GM19372 (cell line): Measurements from ENCODE around the gene MIA2.
"Not testable (repeated sequence)": the region's sequence is repeated elsewhere in the genome, so short reads cannot be mapped to it uniquely, and the experiment has no call there.

ENCODE experiments used
- ATAC-seq: cut with Tn5 transposase; IDR thresholded peaks from one replicate; pipeline ENCODE4 v1.9.1; 2021; ENCODE audit warnings: mild to moderate bottlenecking, low read depth, moderate library complexity; ENCODE audit not compliant: unreplicated experiment

The MIA2 gene, protein sequence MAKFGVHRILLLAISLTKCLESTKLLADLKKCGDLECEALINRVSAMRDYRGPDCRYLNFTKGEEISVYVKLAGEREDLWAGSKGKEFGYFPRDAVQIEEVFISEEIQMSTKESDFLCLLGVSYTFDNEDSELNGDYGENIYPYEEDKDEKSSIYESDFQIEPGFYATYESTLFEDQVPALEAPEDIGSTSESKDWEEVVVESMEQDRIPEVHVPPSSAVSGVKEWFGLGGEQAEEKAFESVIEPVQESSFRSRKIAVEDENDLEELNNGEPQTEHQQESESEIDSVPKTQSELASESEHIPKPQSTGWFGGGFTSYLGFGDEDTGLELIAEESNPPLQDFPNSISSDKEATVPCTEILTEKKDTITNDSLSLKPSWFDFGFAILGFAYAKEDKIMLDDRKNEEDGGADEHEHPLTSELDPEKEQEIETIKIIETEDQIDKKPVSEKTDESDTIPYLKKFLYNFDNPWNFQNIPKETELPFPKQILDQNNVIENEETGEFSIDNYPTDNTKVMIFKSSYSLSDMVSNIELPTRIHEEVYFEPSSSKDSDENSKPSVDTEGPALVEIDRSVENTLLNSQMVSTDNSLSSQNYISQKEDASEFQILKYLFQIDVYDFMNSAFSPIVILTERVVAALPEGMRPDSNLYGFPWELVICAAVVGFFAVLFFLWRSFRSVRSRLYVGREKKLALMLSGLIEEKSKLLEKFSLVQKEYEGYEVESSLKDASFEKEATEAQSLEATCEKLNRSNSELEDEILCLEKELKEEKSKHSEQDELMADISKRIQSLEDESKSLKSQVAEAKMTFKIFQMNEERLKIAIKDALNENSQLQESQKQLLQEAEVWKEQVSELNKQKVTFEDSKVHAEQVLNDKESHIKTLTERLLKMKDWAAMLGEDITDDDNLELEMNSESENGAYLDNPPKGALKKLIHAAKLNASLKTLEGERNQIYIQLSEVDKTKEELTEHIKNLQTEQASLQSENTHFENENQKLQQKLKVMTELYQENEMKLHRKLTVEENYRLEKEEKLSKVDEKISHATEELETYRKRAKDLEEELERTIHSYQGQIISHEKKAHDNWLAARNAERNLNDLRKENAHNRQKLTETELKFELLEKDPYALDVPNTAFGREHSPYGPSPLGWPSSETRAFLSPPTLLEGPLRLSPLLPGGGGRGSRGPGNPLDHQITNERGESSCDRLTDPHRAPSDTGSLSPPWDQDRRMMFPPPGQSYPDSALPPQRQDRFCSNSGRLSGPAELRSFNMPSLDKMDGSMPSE (N-terminal part only)

DNA sequence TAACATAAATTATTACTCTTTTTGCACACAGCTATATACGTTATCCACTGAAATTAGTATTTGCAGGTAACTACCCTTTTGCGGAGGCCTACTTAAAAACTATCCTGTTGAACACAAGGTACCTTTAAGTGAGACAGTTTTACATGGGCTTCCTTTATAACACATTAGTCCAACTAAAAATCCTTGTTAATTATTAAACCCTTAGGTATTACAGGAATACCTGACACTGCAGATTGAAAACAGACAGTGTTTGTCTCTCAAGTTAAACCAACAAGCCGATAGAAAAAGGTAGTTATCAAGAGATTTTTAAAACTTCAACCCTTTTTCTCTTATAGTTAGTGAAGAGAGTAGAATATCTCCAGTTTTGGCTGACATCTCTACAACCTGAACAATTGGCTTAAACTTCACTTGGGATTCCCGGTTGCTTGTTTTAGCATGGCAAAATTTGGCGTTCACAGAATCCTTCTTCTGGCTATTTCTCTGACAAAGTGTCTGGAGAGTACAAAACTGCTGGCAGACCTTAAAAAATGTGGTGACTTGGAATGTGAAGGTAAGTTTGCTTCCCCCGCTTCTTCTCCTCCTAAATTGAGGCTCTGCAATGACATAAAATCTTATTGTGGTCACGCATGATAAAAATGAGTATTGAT lies at the start of gene MIA2:
TSS of gene MIA2 (plus strand) at position 236 of the 647 bp plus-strand sequence. CDS start at position 436, 200 bp downstream.
- ATAC-seq: no peak

DNA sequence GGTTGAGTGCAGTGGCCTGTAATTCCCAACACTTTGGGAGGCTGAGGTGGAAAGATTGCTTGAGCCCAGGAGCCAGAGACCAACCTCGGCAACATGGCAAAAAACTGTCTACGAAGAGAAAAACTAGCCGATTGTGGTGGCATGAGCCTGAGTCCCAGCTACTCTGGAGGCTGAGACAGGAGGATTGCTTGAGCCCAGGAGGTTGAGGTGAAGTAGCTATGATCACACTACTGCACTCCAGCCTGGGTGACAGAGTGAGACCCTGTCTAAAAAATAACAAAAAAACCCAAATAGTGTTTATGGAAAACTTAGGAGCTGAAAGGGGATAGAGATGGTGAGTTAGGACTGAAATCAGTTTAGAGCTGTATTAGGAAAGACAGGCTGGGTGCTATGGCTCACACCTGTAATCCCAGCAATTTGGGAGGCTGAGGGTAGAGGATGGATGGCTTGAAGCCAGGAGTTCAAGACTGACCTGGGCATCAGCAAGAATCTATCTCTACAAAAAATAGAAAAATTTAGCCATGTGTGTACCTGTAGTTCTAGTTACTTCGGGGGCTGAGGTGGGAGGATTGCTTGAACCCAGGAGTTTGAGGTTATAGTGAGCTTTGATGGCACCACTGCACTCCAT lies 49.0 kb upstream of the MIA2 start:
- ATAC-seq: no peak

DNA sequence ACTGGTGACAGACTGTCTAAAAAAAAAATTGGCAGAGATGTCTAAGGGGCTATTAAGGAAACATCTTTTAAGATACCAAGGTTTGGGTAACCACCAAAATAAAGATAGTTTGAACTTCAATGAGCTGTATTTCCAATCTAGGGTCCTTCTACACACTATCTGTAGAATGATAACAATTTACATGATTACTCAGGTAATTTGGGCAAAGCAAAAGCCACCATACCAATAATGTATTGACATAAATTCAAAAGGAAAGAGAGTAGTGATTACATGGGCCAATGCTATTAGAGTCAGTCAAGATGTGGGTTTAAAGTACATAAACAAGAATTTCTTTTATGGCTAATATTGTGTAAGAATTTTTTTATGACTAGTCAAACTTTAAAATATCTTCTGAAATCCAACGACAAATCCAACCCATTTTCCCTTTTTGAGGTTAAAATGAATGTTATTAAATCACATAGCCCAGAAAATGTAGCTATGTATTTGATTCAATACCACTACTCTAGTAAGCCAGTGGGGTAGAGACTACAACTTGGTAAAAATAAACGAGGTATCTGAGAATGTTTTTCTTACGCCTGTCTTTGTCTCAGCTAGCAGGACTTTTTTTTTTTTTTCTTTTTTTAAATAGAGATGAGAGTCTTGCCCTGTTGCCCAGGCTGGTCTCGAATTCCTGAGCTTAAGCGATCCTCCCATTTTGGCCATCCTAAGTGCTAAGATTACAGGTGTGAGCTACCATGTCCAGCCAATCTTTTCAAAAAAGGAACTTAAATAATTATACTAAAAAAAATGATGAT lies 48.3 kb upstream of the MIA2 start:
- no peak for ATAC-seq

DNA sequence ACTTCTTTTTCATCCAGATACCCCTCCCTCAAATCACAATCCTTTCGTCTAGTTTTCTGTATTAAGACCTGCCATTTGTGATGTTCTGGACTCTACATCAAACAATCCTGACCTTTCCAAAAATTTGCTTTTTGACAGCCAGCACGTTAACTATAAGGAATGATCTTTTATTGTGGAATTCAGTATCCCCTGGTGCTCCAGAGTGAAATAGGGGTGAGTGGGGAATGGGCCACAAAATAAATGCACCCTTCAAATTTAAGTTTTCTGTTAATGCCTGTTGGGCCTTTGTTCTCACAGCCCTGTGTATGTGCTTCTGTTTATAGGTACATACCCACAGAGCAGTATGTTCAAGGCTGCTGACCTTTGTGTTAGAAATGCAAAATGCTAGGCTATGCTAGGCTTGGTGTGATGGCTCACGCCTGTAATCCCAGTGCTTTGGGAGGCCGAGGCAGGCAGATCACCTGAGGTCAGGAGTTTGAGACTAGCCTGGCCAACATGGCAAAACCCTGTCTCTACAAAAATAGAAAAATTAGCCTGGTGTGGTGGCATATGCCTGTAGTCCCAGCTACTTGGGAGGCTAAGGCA lies 46.7 kb upstream of the MIA2 start:
- ATAC-seq: no peak

DNA sequence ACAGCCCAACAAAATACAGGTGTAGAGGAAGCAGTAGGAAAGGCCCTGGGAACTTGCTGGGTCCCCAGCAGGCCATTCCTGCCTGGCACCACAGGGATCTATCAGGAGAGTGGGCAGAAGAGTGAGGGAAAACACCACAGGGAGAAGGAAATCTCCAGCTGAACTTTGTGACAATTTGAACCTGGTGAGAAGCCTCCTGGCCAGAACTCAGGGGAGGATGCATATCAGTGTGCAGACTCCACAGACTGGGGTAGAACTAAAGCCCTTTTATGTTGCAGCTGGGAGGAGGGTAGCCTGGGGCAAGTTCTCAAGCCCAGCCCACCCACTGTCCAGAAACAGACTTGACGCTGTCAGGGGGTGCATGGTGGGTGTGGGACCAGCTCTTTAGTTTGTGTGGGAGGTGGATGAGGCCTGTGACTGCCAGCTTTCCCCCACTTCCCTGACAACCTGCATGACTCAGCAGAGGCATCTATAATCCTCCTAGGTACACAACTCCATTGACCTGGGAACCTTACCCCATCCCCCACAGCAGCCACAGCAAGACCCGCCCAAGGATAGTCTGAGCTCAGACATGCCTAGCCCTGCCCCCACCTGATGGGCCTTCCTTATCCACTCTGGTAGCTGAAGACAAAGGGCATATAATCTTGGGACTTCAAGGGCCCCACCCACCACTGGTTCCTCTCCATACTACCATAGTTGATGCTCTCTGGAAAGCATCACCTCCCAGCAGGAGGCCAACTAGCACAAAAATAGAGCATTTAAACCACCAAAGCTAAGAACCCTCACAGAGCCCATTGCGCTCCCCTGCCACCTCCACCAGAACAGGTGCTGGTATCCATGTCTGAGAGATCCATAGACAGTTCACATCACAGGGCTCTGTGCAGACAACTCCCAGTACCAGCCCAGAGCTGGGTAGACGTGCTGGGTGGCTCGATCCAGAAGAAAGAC lies 29.8 kb upstream of the MIA2 start:
- ATAC-seq: no peak

DNA sequence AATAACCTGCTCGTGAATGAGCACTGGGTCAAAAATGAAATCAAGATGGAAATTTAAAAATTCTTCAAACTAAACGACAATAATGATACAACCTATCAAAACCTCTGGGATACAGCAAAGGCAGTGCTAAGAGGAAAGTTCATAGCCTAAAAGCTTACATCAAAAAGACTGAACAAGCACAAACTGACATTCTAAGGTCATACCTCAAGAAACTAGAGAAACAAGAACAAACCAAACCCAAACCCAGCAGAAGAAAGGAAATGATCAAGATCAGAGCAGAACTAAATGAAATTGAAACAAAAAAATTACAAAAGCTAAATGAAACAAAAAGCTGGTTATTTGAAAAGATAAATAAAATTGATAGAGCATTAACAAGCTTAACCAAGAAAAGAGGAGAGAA lies 26.3 kb upstream of the MIA2 start:
- ATAC-seq: not testable (repeated sequence)

DNA sequence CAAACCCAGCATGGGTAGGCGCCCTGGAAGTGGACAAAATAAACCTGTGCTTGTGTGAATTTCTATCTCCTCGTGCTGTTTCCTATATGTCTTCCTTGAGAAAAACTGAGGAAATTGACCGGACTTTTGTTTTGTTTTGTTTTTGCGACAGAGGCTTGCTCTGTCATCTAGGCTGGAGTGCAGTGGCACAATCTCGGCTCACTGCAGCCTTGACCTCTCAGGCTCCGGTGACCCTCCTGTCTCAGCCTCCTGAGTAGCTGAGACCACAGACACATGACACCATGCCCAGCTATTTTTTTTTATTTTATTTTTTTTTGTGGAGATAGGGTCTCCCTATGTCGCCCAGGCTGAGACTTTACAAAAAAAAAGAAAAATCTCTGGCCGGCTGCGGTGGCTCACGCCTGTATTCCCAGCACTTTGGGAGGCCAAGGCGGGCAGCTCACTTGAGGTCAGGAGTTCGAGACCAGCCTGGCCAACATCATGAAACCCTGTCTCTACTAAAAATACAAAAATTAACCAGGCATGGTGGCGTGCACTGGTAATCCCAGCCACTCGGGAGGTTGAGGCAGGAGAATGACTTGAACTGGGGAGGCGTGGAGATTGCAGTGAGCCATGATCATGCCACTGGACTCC lies 22.5 kb upstream of the MIA2 start:
- no peak for ATAC-seq

DNA sequence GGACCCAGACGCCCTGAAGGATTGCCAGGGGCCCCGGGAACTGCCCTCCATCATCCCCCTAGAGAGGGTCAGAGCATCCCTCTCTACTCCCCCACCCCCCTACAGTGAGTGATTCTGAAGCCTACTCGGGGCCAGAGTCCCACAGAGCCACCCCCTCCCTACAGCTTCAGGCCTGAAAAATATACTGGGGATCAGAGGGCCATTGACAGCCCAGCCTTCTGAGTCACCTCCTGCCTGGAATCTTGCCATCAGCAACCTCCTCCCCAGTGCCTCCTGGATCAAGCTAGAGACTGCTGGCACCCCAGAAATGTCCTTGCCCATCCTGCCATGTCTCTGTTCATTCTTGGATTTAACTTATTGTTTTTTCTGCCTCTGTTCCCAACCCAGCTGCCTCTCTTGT lies 21.7 kb upstream of the MIA2 start:
- no peak for ATAC-seq

DNA sequence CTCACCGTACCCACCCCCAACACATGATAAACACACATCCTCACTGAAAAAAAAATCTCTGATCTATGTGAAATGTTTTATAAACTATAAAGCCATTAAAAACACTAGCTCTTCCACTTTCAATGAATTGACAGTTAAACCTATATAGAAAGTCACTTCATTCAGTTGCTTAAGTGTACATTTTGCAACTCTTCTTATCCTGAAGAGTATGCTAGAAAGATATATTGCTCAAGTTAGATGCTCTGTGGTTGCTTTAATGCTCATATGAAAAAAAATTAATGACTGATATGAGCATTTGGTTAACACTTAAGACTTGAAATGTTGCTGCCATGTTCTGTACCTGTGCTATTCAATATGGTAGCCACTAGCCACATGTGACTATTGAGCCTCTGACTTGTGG lies 21.0 kb upstream of the MIA2 start:
- ATAC-seq: no peak

DNA sequence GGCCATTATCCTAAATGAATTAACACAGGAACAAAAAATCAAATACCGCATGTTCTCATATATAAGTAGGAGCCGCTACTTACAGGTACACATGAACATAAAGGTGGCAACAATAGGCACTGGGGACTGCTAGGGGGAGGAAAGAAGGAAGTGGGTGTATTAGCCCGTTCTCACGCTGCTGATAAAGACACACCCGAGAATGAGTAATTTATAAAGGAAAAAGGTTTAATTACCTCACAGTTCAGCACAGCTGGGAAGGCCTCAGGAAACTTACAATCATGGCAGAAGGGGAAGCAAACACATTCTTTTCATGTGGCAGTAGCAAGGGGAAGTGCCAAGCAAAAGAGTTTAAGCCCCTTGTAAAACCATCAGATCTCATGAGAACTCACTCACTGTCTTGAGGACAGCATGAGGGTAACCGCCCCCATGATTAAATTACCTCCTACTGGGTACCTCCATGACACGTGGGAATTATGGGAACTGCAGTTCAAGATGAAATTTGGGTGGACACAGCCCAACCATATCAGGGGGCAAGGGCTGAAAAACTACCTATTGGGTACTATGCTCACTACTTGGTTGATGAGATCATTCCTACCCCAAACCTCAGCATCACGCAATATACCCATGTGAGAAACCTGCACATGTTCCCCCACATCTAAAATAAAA lies 16.4 kb upstream of the MIA2 start:
- no peak for ATAC-seq

DNA sequence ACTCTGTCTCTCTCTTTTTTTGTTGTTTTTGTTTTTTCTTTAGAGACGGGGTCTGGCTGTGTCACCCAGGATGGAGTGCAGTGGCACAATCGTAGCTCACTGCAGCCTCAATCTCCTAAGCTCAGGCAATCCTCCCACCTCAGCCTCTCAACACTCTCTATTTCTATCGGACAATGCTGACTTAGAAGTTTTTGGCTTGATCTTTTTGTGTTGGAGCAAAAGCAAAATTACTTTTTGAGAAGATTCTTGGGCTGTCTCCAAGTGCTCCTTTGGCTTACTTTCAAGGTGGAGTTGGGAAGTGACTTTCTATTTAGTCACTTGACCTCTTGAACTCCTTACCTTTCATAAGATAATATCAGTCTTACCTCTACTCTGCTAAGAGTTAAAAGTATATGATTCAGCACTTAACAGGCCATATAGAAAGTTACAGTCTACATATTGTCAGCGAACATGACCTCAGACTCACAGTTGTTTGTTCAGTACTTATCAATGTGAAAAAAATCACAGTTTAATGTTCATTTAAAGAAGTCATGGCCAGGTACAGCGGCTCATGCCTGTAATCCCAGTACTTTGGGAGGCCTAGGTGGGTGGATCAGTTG lies 15.4 kb upstream of the MIA2 start:
- no peak for ATAC-seq

DNA sequence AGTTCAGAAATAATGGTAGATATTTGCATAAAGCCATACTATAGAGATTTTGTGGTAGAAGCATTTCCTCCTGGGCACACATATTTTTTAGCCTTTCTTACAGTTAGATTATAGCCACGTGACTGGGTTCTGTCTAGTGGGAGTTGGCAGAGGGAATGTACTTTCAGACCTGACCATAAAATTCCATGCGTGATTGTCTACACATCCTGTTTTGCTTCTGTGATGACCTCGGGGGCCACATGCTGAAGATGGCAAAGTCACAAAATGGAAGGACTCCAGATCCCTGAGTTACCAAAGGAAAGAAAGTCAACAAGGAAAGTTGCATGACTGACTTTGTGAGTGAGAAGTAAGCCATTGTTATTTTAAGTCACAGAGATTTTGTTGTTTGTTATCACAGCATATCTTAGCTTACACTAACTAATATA lies 14.6 kb upstream of the MIA2 start:
- ATAC-seq: no peak

DNA sequence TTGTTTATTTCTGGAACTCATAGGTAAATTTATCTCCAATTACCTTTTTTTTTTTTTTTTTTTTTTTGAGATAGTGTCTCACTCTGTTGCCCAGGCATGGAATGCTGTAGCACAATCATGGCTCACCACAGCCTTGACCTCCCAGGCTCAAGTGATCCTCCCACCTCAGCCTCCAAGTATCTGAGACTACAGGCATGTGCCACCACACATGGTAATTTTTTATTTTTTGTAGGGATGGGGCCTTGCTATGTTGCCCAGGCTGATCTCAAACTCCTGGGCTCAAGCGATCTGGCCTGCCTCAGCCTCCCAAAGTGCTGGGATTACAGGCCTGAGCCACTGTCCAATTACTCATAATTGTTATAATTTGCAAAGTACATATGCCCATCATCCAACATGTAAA lies 13.2 kb upstream of the MIA2 start:
- not testable (repeated sequence) for ATAC-seq

DNA sequence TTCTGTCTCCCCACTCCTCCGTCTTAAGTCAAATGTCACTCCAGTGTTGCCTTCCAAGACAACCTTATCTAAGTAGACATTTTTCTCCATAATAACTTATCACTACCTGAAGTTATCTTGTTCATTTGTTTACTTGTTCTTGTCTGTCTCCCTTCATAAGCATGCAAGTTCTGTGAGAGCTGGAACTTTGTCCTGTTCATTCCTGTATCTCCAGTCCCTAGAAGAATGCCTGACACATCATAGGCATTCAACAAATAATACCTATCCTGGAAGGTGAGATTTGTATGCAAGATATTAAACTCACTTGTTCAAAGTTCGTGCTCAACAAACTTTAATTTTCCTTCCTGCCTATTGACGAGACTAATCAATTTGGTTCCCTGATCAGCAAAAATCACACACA lies 5.7 kb upstream of the MIA2 start:
- no peak for ATAC-seq

DNA sequence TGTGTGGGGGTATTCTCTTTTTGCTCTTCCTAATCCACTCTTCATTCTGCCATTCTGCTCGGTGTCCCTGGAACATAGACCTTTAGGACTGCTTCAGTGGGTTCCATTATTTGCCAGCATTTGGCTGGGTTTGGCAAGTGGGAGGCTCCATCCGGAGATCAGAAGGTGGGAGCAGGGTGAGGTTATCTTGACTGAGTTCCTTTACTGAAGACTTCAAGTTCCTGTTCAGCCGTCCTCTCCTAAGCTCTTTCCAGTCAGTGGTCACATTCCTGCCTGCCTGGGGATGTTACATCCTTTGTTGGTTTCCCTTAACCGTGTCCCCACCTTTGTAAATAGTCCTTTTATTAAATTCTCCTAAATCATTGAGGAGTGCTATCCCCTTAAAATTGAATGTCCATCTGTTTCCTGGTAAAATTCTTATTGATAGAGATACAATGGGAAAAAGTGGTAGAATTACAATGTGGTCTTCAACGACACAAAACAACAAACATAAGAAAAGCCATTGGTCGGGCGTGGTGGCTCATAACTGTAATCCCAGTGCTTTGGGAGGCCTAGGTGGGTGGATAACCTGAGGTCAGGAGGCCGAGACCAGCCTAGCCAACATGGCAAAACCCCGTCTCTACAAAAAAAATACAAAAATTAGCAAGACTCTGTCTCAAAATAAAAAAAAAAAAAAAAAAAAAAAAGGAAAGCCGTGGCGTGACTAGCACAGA lies 5.0 kb upstream of the MIA2 start:
- ATAC-seq: no peak

DNA sequence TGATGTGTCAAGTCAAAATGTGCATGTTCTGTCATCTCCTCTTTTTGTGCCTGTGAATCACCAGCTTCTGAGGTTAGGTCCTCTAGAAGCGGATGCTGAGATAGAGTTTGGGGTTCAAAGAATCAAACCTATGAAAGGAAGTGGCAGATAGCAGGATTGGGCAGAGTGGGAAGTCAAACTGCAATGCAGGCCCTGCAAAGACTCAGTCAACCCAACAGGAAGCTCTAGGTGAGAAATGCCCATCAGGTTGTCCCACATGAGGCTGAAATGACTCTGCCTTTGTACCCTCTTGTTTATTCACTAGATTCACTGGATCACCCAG lies 4.5 kb upstream of the MIA2 start:
- ATAC-seq: peak; percentile 62
